Globus pallidus (tissue), 1 donor: ENCODE measurements around the gene ZNF214.

Experiments
- DNase-seq: peaks from one replicate; pipeline ENCODE4 v3.0.0-alpha.2; 2015; ENCODE audit warnings: low spot score

Gene ZNF214

GRCh38 chr11:7020183-7020917, at the start of gene ZNF214, which contains the start of gene NLRP14:
Gene ZNF214, minus strand, starts transcription at chr11:7020346. Its CDS starts 17,511 bp downstream, at chr11:7002835.
Gene NLRP14, plus strand, starts transcription at chr11:7020479. Its CDS starts 18,108 bp downstream, at chr11:7038587.
- DNase-seq: peak; percentile 84

- no peak for DNase-seq
Measured at GRCh38 chr11:7062534-7062933, 42.4 kb upstream of the ZNF214 start.

- DNase-seq: no peak
Measured at GRCh38 chr11:7060868-7061267, 40.7 kb upstream of the ZNF214 start.

GRCh38 chr11:7057641-7058040, 37.5 kb upstream of the ZNF214 start:
- peak; percentile 6 for DNase-seq

- DNase-seq: no peak
Measured at GRCh38 chr11:7056828-7057513, 36.8 kb upstream of the ZNF214 start.

GRCh38 chr11:7050191-7050590, 30.0 kb upstream of the ZNF214 start:
- DNase-seq: no peak

- DNase-seq: no peak
Measured at GRCh38 chr11:7046474-7047175, 26.5 kb upstream of the ZNF214 start.

GRCh38 chr11:7034019-7034418, 13.9 kb upstream of the ZNF214 start:
- DNase-seq: no peak

GRCh38 chr11:7032692-7033091, 12.5 kb upstream of the ZNF214 start:
- DNase-seq: no peak

GRCh38 chr11:7031471-7031871, 11.3 kb upstream of the ZNF214 start:
- no peak for DNase-seq

GRCh38 chr11:7030836-7031235, 10.7 kb upstream of the ZNF214 start:
- DNase-seq: no peak

GRCh38 chr11:7028141-7028540, 8.0 kb upstream of the ZNF214 start:
- DNase-seq: no peak

GRCh38 chr11:7021318-7021717, 1.2 kb upstream of the ZNF214 start:
- no peak for DNase-seq

- DNase-seq: peak; percentile 2
Measured at GRCh38 chr11:7019500-7020182, 505 bp downstream of the ZNF214 start.

- no peak for DNase-seq
Measured at GRCh38 chr11:7016011-7016410, 4.1 kb downstream of the ZNF214 start.

- DNase-seq: no peak
Measured at GRCh38 chr11:7014118-7014517, 6.0 kb downstream of the ZNF214 start.

- DNase-seq: peak; percentile 5
Measured at GRCh38 chr11:7004482-7004881, 15.7 kb downstream of the ZNF214 start.

- no peak for DNase-seq
Measured at GRCh38 chr11:6995703-6996102, 24.4 kb downstream of the ZNF214 start.

- DNase-seq: no peak
Measured at GRCh38 chr11:6992457-6993417, 27.4 kb downstream of the ZNF214 start.

- no peak for DNase-seq
Measured at GRCh38 chr11:6992026-6992425, 28.1 kb downstream of the ZNF214 start.

- DNase-seq: no peak
Measured at GRCh38 chr11:6991227-6991626, 28.9 kb downstream of the ZNF214 start.
